GM23338 (cell line): Measurements from ENCODE around the gene SYNE2. TPM values are rescaled to one million over a fixed set of nuclear protein-coding genes. Genes with fewer than 3 reads are reported as not detected.

Experiments used
- ATAC-seq: fragments of 200-7000 bp; cut with Tn5 transposase; 3 replicates; pipeline ENCODE4 v1.9.1; 2020
- DNase-seq: peaks from one replicate; pipeline ENCODE4 v3.0.0-alpha.2; 2015; ENCODE audit warnings: low spot score
- H2AFZ ChIP-seq: fragments of 200-600 bp; sonication (generic); 2 replicates; pipeline ENCODE4 v1.8.0; 2016; ENCODE audit warnings: antibody characterized with exemption, mild to moderate bottlenecking, moderate library complexity
- H3F3A ChIP-seq: fragments of 200-600 bp; sonication (generic); replicated peaks from 2 replicates; pipeline ENCODE4 v1.8.0; 2017; ENCODE audit warnings: antibody characterized with exemption, mixed run types, low read depth
- H3K27ac ChIP-seq: fragments of 200-600 bp; sonication (generic); 2 replicates; pipeline ENCODE4 v1.6.1; 2016; ENCODE audit warnings: low read depth
- H3K27me3 ChIP-seq: fragments of 200-600 bp; sonication (generic); 2 replicates; pipeline ENCODE4 v1.8.0; 2016; ENCODE audit warnings: mild to moderate bottlenecking, mixed run types, moderate library complexity; ENCODE audit not compliant: insufficient read depth
- H3K36me3 ChIP-seq: fragments of 200-600 bp; sonication (generic); 2 replicates; pipeline ENCODE4 v1.8.0; 2016; ENCODE audit warnings: mild to moderate bottlenecking; ENCODE audit not compliant: insufficient read depth
- H3K4me1 ChIP-seq: fragments of 200-600 bp; sonication (generic); 2 replicates; pipeline ENCODE4 v1.8.0; 2016; ENCODE audit warnings: mild to moderate bottlenecking, moderate library complexity; ENCODE audit not compliant: insufficient read depth
- H3K4me2 ChIP-seq: fragments of 200-600 bp; sonication (generic); 2 replicates; pipeline ENCODE4 v1.7.1; 2017; ENCODE audit warnings: mixed run types
- H3K4me3 ChIP-seq: fragments of 200-600 bp; sonication (generic); 2 replicates; pipeline ENCODE4 v1.6.1; 2016; ENCODE audit warnings: mixed run types
- H3K79me2 ChIP-seq: fragments of 200-600 bp; sonication (generic); replicated peaks from 2 replicates; pipeline ENCODE4 v1.8.0; 2017; ENCODE audit warnings: mild to moderate bottlenecking; ENCODE audit not compliant: insufficient read depth
- H3K9me2 ChIP-seq: fragments of 200-600 bp; sonication (generic); 2 replicates; pipeline ENCODE4 v1.8.0; 2017; ENCODE audit not compliant: insufficient read depth
- H4K20me1 ChIP-seq: fragments of 200-600 bp; sonication (generic); replicated peaks from 2 replicates; pipeline ENCODE4 v1.8.0; 2017; ENCODE audit warnings: mild to moderate bottlenecking; ENCODE audit not compliant: insufficient read depth
- H3K27ac Mint-ChIP-seq: 2 replicates; pipeline ENCODE4 v1.8.0; 2020; ENCODE audit warnings: inconsistent platforms, mild to moderate bottlenecking, moderate library complexity, mixed read lengths
- H3K27me3 Mint-ChIP-seq: 3 replicates; pipeline ENCODE4 v1.8.0; 2022; ENCODE audit warnings: low read depth, mild to moderate bottlenecking, moderate library complexity, mixed read lengths, inconsistent platforms; ENCODE audit not compliant: insufficient read depth, poor library complexity
- H3K36me3 Mint-ChIP-seq: 3 replicates; pipeline ENCODE4 v1.8.0; 2021; ENCODE audit warnings: low read depth, mild to moderate bottlenecking, inconsistent platforms, moderate library complexity, mixed read lengths
- H3K4me1 Mint-ChIP-seq: 3 replicates; pipeline ENCODE4 v1.8.0; 2020; ENCODE audit warnings: mild to moderate bottlenecking, inconsistent platforms, mixed read lengths
- H3K4me3 Mint-ChIP-seq: 3 replicates; pipeline ENCODE4 v1.8.0; 2021; ENCODE audit warnings: moderate library complexity, mild to moderate bottlenecking, inconsistent platforms, mixed read lengths
- H3K9me3 Mint-ChIP-seq: 3 replicates; pipeline ENCODE4 v1.8.0; 2020; ENCODE audit warnings: moderate library complexity, mild to moderate bottlenecking, inconsistent platforms, mixed read lengths
- CREB1 ChIP-seq: fragments of 250-450 bp; sonication (Bioruptor Pico); IDR thresholded peaks from 2 replicates; pipeline ENCODE4 v1.5.0; 2020; ENCODE audit warnings: low read depth, mild to moderate bottlenecking, moderate library complexity
- CTCF ChIP-seq, 2 experiments: fragments of 200-600 bp in 1 of 2; sonication (generic) in 1 of 2; conservative IDR thresholded peaks; 2 replicates each; pipeline versions ENCODE4 v1.5.1 to v1.6.1; 2016 to 2017; ENCODE audit warnings: antibody characterized with exemption in 2 of 2, low read depth in 2 of 2, mild to moderate bottlenecking in 2 of 2, moderate library complexity in 1 of 2
- ETS1 ChIP-seq: IDR thresholded peaks from 2 replicates; pipeline ENCODE4 v1.6.1; 2016; ENCODE audit warnings: antibody characterized with exemption
- EZH2 ChIP-seq: fragments of 200-600 bp; sonication (generic); IDR thresholded peaks from one replicate; pipeline ENCODE4 v1.8.0; 2017; ENCODE audit warnings: antibody characterized with exemption, mild to moderate bottlenecking, low read depth; ENCODE audit not compliant: unreplicated experiment
- EZH2phosphoT487 ChIP-seq: fragments of 200-600 bp; sonication (generic); IDR thresholded peaks from one replicate; pipeline ENCODE4 v1.8.1; 2018; ENCODE audit warnings: antibody characterized with exemption; ENCODE audit not compliant: unreplicated experiment
- JUNB ChIP-seq: IDR thresholded peaks from one replicate; pipeline ENCODE4 v1.6.1; 2016; ENCODE audit warnings: antibody characterized with exemption; ENCODE audit not compliant: unreplicated experiment
- NANOG ChIP-seq: IDR thresholded peaks from 2 replicates; pipeline ENCODE4 v1.6.1; 2016; ENCODE audit warnings: antibody characterized with exemption, borderline replicate concordance
- POLR2AphosphoS5 ChIP-seq: IDR thresholded peaks from 2 replicates; pipeline ENCODE4 v1.6.1; 2016; ENCODE audit warnings: antibody characterized with exemption, low read depth
- STAT1 ChIP-seq: IDR thresholded peaks from one replicate; pipeline ENCODE4 v1.6.1; 2016; ENCODE audit warnings: antibody characterized with exemption; ENCODE audit not compliant: unreplicated experiment
- ZNF114 ChIP-seq: fragments of 250-450 bp; sonication (Bioruptor Pico); IDR thresholded peaks from 2 replicates; pipeline ENCODE4 v1.5.0; 2020; ENCODE audit warnings: mild to moderate bottlenecking, moderate library complexity
- ZNF331 ChIP-seq: fragments of 250-450 bp; sonication (Bioruptor Pico); IDR thresholded peaks from 2 replicates; pipeline ENCODE4 v1.5.0; 2020; ENCODE audit warnings: low read depth, mild to moderate bottlenecking, moderate library complexity
- ZNF462 ChIP-seq: fragments of 250-450 bp; sonication (Bioruptor Pico); IDR thresholded peaks from 2 replicates; pipeline ENCODE4 v1.5.0; 2020; ENCODE audit warnings: mild to moderate bottlenecking, moderate library complexity
- polyA plus RNA-seq: library from polyadenylated mRNA; unstranded; fragments of >200 nt; fragmentation: Nextera tagmentation; extraction: Ambion mirVana; gene quantifications from 2 replicates; pipeline ENCODE4 v1.2.1, GENCODE V29; 2016
- total RNA-seq: library from RNA; depleted of rRNA; stranded (reverse); fragments of >200 nt; shearing (Covaris generic); gene quantifications from 2 replicates; pipeline ENCODE4 v1.2.3, GENCODE V29; 2014
- TF ChIP-seq, protein P1 (sequence below): IDR thresholded peaks from one replicate; pipeline ENCODE4 v1.6.1; 2018; ENCODE audit warnings: antibody characterized with exemption; ENCODE audit not compliant: unreplicated experiment

The SYNE2 gene
- total and polyA plus RNA-seq, 2 experiments from 2014 or later = 34.3 to 86.5 TPM

- no peak for TF ChIP-seq ETS1
- no peak for TF ChIP-seq ZNF331 (CRISPR knock-in tag)
- no peak for TF ChIP-seq ZNF114 (CRISPR knock-in tag)
- TF ChIP-seq NANOG = no peak
- no peak for TF ChIP-seq ZNF462
- TF ChIP-seq EZH2phosphoT487 = no peak
- TF ChIP-seq EZH2 = no peak
- TF ChIP-seq, protein P1, sequence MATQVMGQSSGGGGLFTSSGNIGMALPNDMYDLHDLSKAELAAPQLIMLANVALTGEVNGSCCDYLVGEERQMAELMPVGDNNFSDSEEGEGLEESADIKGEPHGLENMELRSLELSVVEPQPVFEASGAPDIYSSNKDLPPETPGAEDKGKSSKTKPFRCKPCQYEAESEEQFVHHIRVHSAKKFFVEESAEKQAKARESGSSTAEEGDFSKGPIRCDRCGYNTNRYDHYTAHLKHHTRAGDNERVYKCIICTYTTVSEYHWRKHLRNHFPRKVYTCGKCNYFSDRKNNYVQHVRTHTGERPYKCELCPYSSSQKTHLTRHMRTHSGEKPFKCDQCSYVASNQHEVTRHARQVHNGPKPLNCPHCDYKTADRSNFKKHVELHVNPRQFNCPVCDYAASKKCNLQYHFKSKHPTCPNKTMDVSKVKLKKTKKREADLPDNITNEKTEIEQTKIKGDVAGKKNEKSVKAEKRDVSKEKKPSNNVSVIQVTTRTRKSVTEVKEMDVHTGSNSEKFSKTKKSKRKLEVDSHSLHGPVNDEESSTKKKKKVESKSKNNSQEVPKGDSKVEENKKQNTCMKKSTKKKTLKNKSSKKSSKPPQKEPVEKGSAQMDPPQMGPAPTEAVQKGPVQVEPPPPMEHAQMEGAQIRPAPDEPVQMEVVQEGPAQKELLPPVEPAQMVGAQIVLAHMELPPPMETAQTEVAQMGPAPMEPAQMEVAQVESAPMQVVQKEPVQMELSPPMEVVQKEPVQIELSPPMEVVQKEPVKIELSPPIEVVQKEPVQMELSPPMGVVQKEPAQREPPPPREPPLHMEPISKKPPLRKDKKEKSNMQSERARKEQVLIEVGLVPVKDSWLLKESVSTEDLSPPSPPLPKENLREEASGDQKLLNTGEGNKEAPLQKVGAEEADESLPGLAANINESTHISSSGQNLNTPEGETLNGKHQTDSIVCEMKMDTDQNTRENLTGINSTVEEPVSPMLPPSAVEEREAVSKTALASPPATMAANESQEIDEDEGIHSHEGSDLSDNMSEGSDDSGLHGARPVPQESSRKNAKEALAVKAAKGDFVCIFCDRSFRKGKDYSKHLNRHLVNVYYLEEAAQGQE = no peak
- no peak for TF ChIP-seq STAT1
- no peak for TF ChIP-seq POLR2AphosphoS5
- no peak for TF ChIP-seq CREB1 (CRISPR knock-in tag)
- TF ChIP-seq CTCF (conservative IDR thresholded peaks at IDR 0.05; ENCODE audit: low read depth in 2 of 2) = no peak
- no peak for TF ChIP-seq JUNB
- H3K9me2 ChIP-seq = no peaks in the 10 kb centered on the region
- H3K36me3 ChIP-seq = peaks cover 4% of the 10 kb centered on the region; the same call in 1 of the 2 replicates
- no peak overlapping the region for H3K4me3 Mint-ChIP-seq
- no peak overlapping the region for H3K4me3 ChIP-seq
- H3K9me3 Mint-ChIP-seq = no peaks in the 10 kb centered on the region
- no peaks in the 10 kb centered on the region for H3K27me3 Mint-ChIP-seq
- ATAC-seq (no peak), DNase-seq (no peak)
- no peaks in the 10 kb centered on the region for H3K79me2 ChIP-seq
- H3K36me3 Mint-ChIP-seq = peaks cover 21% of the 10 kb centered on the region
- no peak overlapping the region for H2AFZ ChIP-seq
- no peaks in the 10 kb centered on the region for H3K4me1 ChIP-seq
- H3K4me2 ChIP-seq = no peak overlapping the region
- no peaks in the 10 kb centered on the region for H3K27me3 ChIP-seq
- no peaks in the 10 kb centered on the region for H4K20me1 ChIP-seq
- no peak overlapping the region for H3K27ac Mint-ChIP-seq
- H3F3A ChIP-seq = no peaks in the 10 kb centered on the region
- H3K27ac ChIP-seq = no peak overlapping the region
- H3K4me1 Mint-ChIP-seq = peaks cover under 1% of the 10 kb centered on the region; the same call in 1 of the 3 replicates
These were observed 266.7 kb downstream of the SYNE2 start for GRCh38 chr14:64119500-64119899.
